ENCODE data around the gene IGFBP3.

IGFBP3 gene

DNA sequence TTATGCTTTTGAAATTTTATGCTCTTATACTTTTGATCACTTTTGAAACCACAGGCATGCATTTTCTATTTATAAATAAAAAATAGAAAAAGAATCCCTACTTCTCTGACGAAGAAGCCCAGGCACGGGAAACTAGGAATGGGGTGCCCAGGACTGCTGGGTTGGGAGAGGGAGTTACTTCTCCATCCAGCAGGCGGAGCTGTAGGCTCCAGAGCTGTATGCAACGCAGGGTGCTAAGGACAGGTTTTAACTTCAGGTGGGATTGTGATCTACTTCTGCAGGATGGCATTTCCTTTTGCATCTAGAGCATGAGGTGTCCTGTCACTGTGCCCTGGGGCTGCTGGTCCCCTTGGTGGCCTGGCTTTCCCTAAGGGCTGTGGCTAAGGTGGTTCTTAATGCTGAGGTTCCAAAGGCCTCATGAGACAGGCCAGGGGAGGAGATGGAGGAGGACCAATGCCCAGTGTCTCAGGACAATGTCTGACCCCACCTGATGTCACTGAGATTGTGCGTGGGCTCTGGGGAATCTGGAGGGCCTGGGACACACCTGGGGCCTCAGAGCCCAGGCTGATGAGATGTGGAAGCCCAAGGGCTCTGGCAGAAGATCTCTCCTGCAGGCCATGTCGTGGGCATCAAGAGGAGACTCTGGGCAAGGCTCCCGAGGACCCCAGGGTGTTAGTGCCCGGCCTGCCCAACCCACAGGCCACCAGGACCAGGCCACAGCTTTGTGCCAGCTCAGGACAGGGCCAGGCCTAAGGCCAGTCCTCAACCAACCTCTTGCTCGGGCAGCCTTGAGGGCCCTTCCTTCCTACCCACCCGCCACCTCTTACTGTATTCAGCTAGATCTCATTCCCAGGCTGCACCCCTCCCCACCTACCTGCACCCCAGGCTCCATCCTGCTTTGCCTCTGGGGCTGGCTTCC is 48.7 kb downstream of the IGFBP3 start:
- DNase-seq = no peak

DNA sequence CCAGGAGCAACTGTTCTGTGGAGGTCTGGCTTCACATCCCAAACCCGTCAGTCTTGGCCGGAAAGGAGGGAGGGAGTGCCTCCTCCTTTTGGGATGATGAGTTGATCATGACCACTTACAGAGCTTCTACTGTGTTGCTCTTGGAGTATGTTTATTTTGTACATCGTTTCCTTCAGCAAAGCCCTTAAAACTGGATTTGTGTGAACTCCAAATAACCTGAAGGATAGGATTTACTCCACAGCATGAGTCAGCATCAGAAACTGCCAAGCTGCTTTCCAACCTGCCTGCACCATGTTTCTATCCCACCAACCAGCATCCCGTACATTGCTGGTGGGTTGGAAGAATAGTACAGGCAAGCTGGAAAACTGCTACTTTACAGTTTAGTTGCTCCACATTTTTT is 51.6 kb downstream of the IGFBP3 start:
- DNase-seq = no peak

DNA sequence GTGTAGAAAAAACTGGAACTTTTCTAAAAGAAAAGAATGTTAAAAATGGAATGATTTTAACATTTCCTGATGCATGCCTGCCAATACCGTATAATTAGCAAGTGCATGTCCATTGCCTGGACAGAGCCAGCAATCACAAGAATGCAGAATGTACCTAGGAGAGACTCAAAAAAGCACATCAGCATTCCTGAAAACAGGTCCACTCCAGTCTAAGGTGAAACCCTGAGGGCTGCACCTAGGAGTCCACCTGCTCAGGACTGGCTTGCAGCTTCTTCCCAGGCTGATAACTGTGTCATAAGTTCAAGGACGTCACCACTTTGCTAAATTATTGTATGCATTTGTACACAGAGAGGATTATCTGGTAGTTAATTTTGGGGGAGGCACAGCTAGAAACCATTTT is 53.6 kb downstream of the IGFBP3 start:
- DNase-seq = no peak

DNA sequence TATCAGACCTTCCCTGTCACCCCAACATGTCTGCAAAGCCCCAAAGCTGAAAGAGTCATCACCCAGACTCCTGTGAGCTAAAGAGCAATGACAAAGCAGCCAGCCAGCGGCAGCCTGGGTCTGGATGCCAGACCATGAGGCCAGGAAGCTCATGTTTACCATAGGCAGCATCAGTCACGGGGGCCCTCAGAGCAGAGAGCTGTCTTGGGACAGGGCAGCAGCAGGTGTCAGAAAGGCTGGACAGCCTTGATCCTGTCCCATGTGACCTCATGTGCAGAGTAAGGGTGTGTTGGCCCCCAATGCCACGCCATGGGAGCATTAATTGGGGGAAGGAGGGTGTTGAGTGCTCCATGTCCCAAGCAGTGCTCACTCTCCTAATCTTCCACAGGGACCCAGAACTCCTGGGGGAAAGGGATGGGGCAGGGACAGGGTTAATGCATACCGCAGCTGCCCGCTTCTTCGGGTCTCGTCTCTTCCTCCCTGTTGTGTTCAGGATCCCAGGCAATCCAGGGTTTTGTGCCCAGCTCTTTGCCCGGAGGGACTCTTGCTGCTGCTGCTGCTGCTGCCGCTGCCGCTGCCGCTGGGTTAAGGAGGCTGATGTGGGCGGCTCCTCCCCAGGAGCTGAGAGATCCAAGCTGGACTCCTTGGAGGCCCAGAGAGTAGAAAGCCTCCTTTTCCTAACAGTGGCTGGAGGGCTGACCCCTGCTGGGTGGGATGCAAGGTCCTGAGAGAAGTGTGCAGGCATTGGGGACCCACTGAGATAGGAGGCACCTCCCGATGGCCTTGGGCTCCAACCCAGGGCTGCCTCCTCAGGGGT is 55.3 kb downstream of the IGFBP3 start:
- DNase-seq = no peak

DNA sequence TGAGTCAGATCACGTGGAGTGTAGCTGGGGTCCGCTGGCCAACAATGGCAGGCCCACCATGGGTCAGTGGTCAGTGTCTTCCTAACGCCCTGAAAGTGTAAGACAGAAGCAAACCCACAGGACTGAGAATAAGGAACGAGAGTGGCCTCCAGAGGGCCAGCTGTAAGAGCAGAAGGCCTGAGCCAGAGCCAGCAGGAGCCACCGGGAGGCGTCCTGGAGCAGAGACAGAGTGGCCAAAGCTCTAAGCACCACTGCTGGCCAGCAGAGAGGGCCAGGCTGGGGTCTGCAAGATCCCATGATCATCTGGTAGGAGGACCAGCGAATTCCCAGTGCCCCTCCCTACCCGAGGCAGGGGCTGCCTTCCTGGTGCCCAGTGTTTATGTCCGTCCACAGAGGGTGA is 57.4 kb downstream of the IGFBP3 start:
- no peak for DNase-seq

All from T-helper 2 cell (primary cell).